Stimulated activated memory B cell treated with anti-CD40 and anti-IgM and Interleukin-4, amounts not matched to agents 10 μg/mL and 1 μg/mL and 100 μg/mL, for 72 hours (primary cell): ENCODE data around the gene NLGN3.

Source experiments
- ATAC-seq: fragments of 150-1000 bp; cut with Tn5 transposase; 2 replicates; pipeline ENCODE4 v1.10.0; 2021
- H3K27ac Mint-ChIP-seq: one replicate; pipeline ENCODE4 v1.8.0; 2022; ENCODE audit warnings: mild to moderate bottlenecking, mixed read lengths
- H3K27me3 Mint-ChIP-seq: one replicate; pipeline ENCODE4 v1.8.0; 2022; ENCODE audit warnings: mixed read lengths
- H3K36me3 Mint-ChIP-seq: one replicate; pipeline ENCODE4 v1.8.0; 2022; ENCODE audit warnings: mixed read lengths
- H3K4me1 Mint-ChIP-seq: one replicate; pipeline ENCODE4 v1.8.0; 2022; ENCODE audit warnings: mixed read lengths
- H3K4me3 Mint-ChIP-seq: one replicate; pipeline ENCODE4 v1.8.0; 2022; ENCODE audit warnings: mild to moderate bottlenecking, moderate library complexity, mixed read lengths
- H3K9me3 Mint-ChIP-seq: one replicate; pipeline ENCODE4 v1.8.0; 2022; ENCODE audit warnings: mixed read lengths

Gene NLGN3

GRCh38 chrX:71107762-71108360 is 36.8 kb upstream of the NLGN3 start:
- Mint-ChIP-seq H3K4me1 (peaks cover 86% of the 10 kb centered on the region), H3K9me3 (no peaks in the 10 kb centered on the region), H3K27ac (peak overlapping the region; percentile 94), H3K36me3 (peaks cover 58% of the 10 kb centered on the region), H3K27me3 (no peaks in the 10 kb centered on the region), H3K4me3 (peak overlapping the region; percentile 98)
- ATAC-seq, result no peak

DNA sequence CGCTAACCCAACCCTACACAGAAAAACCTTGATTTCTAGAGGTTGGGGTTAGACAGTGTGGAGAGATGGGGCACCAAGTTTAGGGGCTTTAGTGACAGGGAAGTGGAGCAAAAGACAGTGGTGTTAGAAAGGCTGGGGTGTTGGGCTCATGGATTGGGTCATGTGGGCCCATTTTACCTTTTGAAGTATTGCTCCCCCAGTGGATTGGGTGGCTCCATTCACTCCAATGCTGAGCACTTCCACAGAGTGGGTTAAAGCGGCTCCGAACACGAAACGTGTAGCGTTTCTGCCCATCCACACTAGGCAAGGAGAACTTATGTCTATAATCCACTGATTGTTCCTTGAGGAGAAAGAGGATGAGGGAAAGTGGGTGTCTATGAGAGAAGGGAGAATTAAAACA is 35.6 kb upstream of the NLGN3 start:
- H3K36me3 Mint-ChIP-seq, result peaks cover 58% of the 10 kb centered on the region
- H3K9me3 Mint-ChIP-seq, result no peaks in the 10 kb centered on the region
- no peak for ATAC-seq
- H3K4me3 Mint-ChIP-seq, result peak overlapping the region; percentile 98
- no peaks in the 10 kb centered on the region for H3K27me3 Mint-ChIP-seq
- H3K4me1 Mint-ChIP-seq, result peaks cover 74% of the 10 kb centered on the region
- H3K27ac Mint-ChIP-seq, result peak overlapping the region; percentile 94

DNA sequence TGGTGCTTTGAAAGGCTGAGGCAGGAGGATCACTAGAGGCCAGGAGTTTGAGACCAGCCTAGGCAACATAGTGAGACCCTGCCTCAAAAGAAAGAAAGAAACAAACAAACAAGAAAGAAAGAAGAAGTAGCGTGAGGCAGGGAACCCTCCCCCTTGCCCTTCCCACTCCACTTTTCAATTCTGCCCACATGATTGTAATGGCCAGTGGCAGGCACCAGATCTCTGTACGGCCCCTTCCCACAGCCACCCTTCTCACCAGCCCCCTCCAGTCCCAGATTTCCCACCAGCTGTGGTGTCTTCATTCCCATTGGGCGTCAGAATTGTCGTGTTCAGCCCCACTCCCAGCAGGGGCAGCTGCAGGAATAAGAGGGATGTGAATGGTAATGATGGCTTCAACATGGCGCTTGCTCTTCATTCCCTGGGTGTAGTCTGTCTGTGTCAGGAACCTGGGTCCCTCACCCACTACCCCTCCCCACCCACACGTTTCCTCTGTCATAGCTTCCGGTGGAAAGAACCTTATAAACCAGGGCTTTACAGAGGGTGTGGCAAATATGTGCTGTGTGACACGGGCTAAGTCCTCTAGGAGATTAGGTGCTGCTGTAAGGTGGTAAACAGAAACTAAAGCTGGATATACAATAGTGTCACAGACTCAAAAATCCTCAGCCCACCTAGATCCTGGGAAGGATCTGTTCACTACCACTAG is 33.3 kb upstream of the NLGN3 start, which contains the start of gene IL2RG:
IL2RG (minus strand) TSS at position 437 of the 703 bp plus-strand sequence; CDS start at position 399, 38 bp downstream.
- peak; percentile 98 for ATAC-seq
- H3K9me3 Mint-ChIP-seq, result no peaks in the 10 kb centered on the region
- H3K4me1 Mint-ChIP-seq, result peaks cover 55% of the 10 kb centered on the region
- H3K36me3 Mint-ChIP-seq, result peaks cover 48% of the 10 kb centered on the region
- peak within 1 kb of the TSS; percentile 94 for H3K27ac Mint-ChIP-seq
- peak within 1 kb of the TSS; percentile 98 for H3K4me3 Mint-ChIP-seq
- no peaks in the 10 kb centered on the region for H3K27me3 Mint-ChIP-seq

DNA sequence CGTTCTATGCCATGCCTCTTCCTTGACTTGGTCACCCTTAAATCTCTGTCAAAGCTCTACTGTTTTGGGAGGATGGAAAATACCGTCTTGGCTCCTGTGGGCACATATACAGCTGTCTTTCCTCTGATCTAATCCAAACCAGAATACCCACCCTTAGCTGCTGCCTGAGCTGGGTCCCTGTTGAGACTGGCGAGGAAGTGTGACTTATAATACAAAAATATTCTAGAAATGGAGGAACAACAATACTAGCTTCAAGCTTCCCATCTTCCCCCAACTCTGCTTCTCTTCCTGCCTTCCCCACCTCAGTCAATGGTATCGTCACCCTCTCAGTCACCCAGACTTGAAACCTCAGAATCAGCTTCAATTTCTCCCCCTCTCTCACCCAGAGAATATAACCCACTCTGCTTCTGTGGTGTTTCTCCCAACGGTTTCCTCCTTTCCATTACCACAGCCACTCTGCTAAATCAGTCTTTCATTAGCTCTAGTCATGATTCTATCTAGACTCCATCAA is 32.7 kb upstream of the NLGN3 start:
- H3K4me3 Mint-ChIP-seq, result peak overlapping the region; percentile 98
- H3K9me3 Mint-ChIP-seq, result no peaks in the 10 kb centered on the region
- H3K36me3 Mint-ChIP-seq, result peaks cover 41% of the 10 kb centered on the region
- peak; percentile 32 for ATAC-seq
- H3K27me3 Mint-ChIP-seq, result no peaks in the 10 kb centered on the region
- H3K27ac Mint-ChIP-seq, result peak overlapping the region; percentile 94
- H3K4me1 Mint-ChIP-seq, result peaks cover 49% of the 10 kb centered on the region

DNA sequence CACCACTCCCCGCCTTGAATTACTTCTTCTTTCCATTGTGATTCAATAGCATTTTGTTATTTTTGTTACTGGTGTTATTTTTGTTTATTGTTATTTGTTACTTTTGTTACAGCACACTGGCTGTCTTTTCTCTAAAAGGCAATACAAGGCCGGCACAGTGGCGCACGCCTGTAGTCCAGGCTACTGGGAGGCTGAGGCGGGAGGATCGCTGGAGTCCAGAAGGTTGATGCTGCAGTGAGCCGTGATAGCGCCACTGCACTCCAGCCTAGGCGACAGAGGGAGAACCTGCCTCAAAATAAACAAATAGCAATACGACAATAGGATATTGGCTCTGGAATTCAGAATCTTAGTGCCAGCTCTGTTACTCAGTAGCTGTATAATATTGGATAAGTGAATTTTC is 27.3 kb upstream of the NLGN3 start:
- no peak for ATAC-seq
- Mint-ChIP-seq H3K4me3 (no peak overlapping the region), H3K36me3 (peaks cover 10% of the 10 kb centered on the region), H3K4me1 (peaks cover 10% of the 10 kb centered on the region), H3K9me3 (no peaks in the 10 kb centered on the region), H3K27me3 (no peaks in the 10 kb centered on the region), H3K27ac (peak overlapping the region; percentile 98)

GRCh38 chrX:71118032-71118984 is 26.3 kb upstream of the NLGN3 start, which contains the start of gene MED12:
Gene MED12 (plus strand): TSS chrX:71118596. CDS start chrX:71118755, 159 bp downstream.
- peak within 1 kb of the TSS; percentile 98 for H3K27ac Mint-ChIP-seq
- H3K4me3 Mint-ChIP-seq, result peak within 1 kb of the TSS; percentile 95
- peak; percentile 99 for ATAC-seq
- peaks cover 5% of the 10 kb centered on the region for H3K4me1 Mint-ChIP-seq
- H3K36me3 Mint-ChIP-seq, result peaks cover 19% of the 10 kb centered on the region
- no peaks in the 10 kb centered on the region for H3K27me3 Mint-ChIP-seq
- no peaks in the 10 kb centered on the region for H3K9me3 Mint-ChIP-seq

DNA sequence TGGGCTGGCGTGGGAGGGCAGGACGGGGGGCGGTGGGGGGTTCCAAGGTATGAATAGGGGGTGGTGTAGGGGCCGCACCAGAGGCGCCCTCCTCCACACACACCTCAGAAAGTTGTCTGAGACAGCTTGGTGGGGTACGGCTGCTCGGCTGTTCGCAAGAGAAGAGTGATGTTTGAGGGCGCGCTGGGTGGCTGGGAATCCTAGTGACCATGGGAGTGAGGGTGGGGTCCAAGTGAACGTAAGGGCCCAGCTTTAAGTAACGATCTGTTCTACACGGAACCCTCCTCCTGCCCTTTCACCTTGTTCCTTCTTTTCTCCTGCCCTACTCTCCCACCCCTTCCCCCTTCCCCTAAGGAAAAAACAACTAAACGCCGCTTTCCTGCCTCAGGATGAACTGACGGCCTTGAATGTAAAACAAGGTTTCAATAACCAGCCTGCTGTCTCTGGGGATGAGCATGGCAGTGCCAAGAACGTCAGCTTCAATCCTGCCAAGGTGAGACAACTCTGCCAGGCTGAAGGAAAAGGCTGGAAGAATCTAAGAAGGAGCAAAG is 25.6 kb upstream of the NLGN3 start:
- peak; percentile 50 for ATAC-seq
- peak overlapping the region; percentile 98 for H3K27ac Mint-ChIP-seq
- H3K9me3 Mint-ChIP-seq, result no peaks in the 10 kb centered on the region
- H3K4me3 Mint-ChIP-seq, result peak overlapping the region; percentile 95
- H3K36me3 Mint-ChIP-seq, result peaks cover 22% of the 10 kb centered on the region
- peaks cover 5% of the 10 kb centered on the region for H3K4me1 Mint-ChIP-seq
- no peaks in the 10 kb centered on the region for H3K27me3 Mint-ChIP-seq

GRCh38 chrX:71128166-71128833 is 16.3 kb upstream of the NLGN3 start:
- peaks cover 68% of the 10 kb centered on the region for H3K36me3 Mint-ChIP-seq
- no peaks in the 10 kb centered on the region for H3K27me3 Mint-ChIP-seq
- no peak for ATAC-seq
- H3K4me1 Mint-ChIP-seq, result peaks cover 13% of the 10 kb centered on the region
- H3K4me3 Mint-ChIP-seq, result no peak overlapping the region
- H3K27ac Mint-ChIP-seq, result peak overlapping the region; percentile 58
- H3K9me3 Mint-ChIP-seq, result no peaks in the 10 kb centered on the region

GRCh38 chrX:71128915-71129765 is 15.5 kb upstream of the NLGN3 start:
- Mint-ChIP-seq H3K27me3 (no peaks in the 10 kb centered on the region), H3K4me1 (peaks cover 13% of the 10 kb centered on the region), H3K4me3 (no peak overlapping the region), H3K9me3 (no peaks in the 10 kb centered on the region), H3K36me3 (peaks cover 64% of the 10 kb centered on the region), H3K27ac (peak overlapping the region; percentile 58)
- peak; percentile 71 for ATAC-seq

DNA sequence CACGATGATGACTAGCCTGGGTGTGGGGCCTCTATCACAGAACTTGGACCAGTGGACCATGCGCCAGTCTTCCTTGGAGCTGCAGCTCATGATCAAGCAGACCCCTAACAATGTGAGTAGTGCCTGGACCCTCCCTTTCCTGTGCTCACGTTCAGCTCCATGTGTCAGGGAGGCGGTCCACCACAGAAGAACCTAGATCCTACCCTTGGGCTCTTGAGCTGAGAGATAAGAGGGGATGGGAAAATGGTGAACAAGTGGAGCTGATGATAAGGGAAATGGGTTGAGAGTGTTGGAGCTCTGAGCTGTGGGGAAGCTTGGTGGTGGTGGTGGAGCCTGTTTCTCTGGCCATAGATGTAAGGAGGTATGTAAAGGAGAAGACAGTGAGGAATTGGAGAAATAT is 13.1 kb upstream of the NLGN3 start:
- ATAC-seq, result no peak
- H3K27me3 Mint-ChIP-seq, result no peaks in the 10 kb centered on the region
- no peak overlapping the region for H3K4me3 Mint-ChIP-seq
- peak overlapping the region; percentile 22 for H3K27ac Mint-ChIP-seq
- peaks cover 13% of the 10 kb centered on the region for H3K4me1 Mint-ChIP-seq
- no peaks in the 10 kb centered on the region for H3K9me3 Mint-ChIP-seq
- peaks cover 71% of the 10 kb centered on the region for H3K36me3 Mint-ChIP-seq

DNA sequence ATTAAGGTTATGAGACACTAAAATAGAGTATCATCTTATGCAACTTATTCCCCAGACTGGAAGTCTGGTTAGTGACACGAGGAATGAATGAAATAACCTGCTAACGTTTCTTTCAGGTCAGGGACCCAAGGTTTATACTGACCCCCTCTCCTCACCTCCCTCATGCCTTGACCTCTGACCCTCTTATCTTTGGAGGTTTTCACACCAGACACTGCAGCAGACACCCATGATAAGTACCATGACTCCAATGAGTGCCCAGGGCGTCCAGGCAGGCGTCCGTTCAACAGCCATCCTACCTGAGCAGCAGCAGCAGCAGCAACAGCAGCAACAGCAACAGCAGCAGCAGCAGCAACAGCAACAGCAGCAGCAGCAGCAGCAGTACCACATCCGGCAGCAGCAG is 4.2 kb upstream of the NLGN3 start:
- Mint-ChIP-seq H3K36me3 (peaks cover 39% of the 10 kb centered on the region), H3K9me3 (no peaks in the 10 kb centered on the region), H3K27ac (no peak overlapping the region), H3K4me1 (peaks cover 3% of the 10 kb centered on the region), H3K27me3 (no peaks in the 10 kb centered on the region), H3K4me3 (no peak overlapping the region)
- ATAC-seq, result no peak

DNA sequence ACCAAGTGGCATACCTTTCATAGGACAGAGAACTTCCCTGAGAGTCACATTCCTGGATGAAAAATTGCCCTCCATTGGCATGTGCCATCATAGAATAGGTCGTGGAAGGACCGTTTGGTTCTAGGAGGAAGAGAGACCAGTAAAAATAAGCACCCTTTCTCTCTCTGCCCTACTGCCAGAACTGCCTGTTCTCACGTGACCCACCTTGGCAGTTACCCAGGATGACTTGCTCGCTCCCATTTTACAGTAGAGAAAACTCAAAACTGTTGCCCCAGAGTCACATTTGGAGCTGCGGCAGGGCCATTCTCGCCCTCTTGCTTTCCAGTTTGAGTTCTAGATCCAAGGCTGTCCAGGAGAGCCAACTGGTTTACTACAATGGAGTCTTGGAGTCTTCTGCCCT is 1.1 kb upstream of the NLGN3 start:
- peaks cover 10% of the 10 kb centered on the region for H3K36me3 Mint-ChIP-seq
- ATAC-seq, result no peak
- H3K9me3 Mint-ChIP-seq, result no peaks in the 10 kb centered on the region
- peaks cover 13% of the 10 kb centered on the region for H3K4me1 Mint-ChIP-seq
- no peak overlapping the region for H3K27ac Mint-ChIP-seq
- H3K4me3 Mint-ChIP-seq, result no peak overlapping the region
- no peaks in the 10 kb centered on the region for H3K27me3 Mint-ChIP-seq

DNA sequence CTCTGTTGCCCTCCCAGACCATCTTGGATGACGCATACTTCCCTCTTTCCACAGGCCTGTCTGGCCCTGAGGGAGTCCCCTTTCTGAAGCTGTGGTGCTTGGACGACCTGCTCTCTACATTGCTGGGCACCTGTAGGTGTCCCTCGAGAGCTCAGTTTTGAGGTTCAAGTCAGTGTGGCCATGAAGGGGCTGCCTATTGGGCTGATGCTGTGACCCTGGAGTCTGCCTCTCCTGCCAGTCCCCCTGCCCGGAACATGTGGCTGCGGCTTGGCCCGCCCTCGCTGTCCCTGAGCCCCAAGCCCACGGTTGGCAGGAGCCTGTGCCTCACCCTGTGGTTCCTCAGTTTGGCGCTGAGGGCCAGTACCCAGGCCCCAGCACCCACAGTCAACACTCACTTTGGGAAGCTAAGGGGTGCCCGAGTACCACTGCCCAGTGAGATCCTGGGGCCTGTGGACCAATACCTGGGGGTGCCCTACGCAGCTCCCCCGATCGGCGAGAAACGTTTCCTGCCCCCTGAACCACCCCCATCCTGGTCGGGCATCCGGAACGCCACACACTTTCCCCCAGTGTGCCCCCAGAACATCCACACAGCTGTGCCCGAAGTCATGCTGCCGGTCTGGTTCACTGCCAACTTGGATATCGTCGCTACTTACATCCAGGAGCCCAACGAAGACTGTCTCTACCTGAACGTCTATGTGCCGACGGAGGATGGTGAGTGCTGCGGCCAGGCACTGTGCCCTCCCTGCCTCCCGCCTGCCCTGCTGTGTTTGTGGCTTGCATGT is 3.0 kb downstream of the NLGN3 start:
- Mint-ChIP-seq H3K27me3 (no peaks in the 10 kb centered on the region), H3K27ac (no peak overlapping the region), H3K36me3 (peaks cover 2% of the 10 kb centered on the region), H3K4me1 (peaks cover 18% of the 10 kb centered on the region), H3K4me3 (no peak overlapping the region), H3K9me3 (no peaks in the 10 kb centered on the region)
- no peak for ATAC-seq
